GM10266 (cell line): ENCODE results near the gene FBXO7.

Experiments used
- DNase-seq: peaks from one replicate; pipeline ENCODE4 v3.0.0; 2012; ENCODE audit errors: extremely low spot score
- CTCF ChIP-seq: IDR thresholded peaks from 2 replicates; pipeline ENCODE4 v1.5.1; 2012; ENCODE audit warnings: mild to moderate bottlenecking, low read depth; ENCODE audit not compliant: control insufficient read depth, insufficient read depth; ENCODE audit errors: missing control alignments

The FBXO7 gene

GRCh38 chr22:32538521-32538920 lies 63.9 kb downstream of the FBXO7 start:
- no peak for TF ChIP-seq CTCF
- no peak for DNase-seq

GRCh38 chr22:32539631-32540421 lies 65.2 kb downstream of the FBXO7 start:
- no peak for TF ChIP-seq CTCF
- no peak for DNase-seq

GRCh38 chr22:32541481-32541880 lies 66.9 kb downstream of the FBXO7 start:
- no peak for TF ChIP-seq CTCF
- DNase-seq, result no peak

- no peak for DNase-seq
- TF ChIP-seq CTCF, result no peak
Observed at GRCh38 chr22:32542066-32542676, 67.6 kb downstream of the FBXO7 start.

DNA sequence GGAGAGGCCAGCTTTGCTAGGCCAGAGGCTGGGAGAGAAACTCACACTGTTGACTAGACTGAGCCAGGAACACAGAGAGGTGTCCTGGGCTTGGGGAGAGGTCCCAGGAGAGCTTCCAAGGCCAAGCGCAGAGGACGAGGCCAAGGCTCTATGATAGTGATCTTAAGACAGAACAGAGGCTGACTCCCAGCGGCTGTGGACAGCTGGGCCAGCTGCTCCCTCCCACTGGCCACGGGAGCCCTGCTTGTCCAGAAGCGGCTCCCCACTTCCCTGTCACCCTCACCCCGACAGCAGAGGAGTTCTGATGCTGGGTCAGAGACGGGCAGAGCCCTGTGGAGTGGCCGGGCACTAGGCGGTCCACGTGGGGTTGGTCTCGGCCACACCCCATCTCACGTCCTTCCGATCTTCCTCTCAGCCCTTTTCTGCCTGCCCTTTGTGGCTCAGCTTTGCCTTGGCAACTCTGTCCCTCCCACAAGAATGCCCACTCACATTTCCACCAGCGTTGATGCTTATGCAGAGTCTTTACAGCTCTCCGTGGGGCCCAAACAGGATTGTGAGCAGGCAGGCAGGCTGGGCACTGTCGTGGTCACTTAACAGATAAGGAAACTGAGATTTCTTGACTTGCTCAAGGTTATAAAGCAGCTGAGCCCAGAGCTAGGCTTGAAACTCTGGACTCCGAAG lies 68.2 kb downstream of the FBXO7 start:
- DNase-seq, result no peak
- TF ChIP-seq CTCF, result no peak

DNA sequence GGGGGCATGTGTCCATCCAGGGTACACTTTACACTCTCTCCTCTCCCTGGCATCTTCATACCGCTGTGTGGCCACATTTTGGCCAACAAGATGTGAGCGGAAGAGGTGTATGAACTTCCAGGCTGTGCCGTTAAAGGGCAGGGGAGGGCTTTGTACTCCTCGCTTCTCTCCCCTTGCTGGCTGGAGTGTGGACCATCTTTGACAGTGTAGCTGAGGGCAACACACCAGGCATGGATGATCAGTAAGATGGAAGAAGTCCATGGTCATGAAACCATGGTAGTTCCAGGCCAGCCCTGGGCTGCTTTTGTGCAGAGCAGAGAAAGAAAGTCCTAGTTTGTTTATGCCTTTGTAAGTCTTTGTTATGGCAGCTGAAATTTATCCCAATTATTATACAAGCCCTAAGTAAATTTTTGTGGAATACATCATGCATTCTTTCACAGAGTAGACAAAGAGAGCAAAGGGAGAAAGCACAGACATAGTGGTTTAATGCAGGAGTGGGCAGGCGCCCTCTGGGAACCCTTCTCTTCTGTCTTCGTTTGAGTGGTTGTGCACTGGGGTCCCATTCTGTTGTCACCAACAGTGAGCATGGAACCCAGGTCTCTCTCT lies 70.4 kb downstream of the FBXO7 start:
- TF ChIP-seq CTCF, result no peak
- DNase-seq, result no peak

- DNase-seq, result no peak
- no peak for TF ChIP-seq CTCF
Observed at GRCh38 chr22:32545801-32546200, 71.2 kb downstream of the FBXO7 start.
